GM23248 (cell line): ENCODE measurements around the gene PARP9. TPM values are rescaled to one million over a fixed set of nuclear protein-coding genes. Genes with fewer than 3 reads are reported as not detected.
A peak's percentile ranks its signal among the peaks of the same experiment; 100 is the strongest.

Experiments
- DNase-seq: peaks from one replicate; pipeline ENCODE4 v3.0.0-alpha.2; 2015
- H2AFZ ChIP-seq: fragments of 200-600 bp; sonication (generic); 2 replicates; pipeline ENCODE4 v1.6.1; 2016; ENCODE audit warnings: antibody characterized with exemption
- H3F3A ChIP-seq: fragments of 200-600 bp; sonication (generic); 2 replicates; pipeline ENCODE4 v1.6.1; 2016; ENCODE audit warnings: mild to moderate bottlenecking, antibody characterized with exemption, mixed run types; ENCODE audit not compliant: insufficient read depth
- H3K27ac ChIP-seq: fragments of 200-600 bp; sonication (generic); 2 replicates; pipeline ENCODE4 v1.5.1; 2016; ENCODE audit warnings: mild to moderate bottlenecking
- H3K27me3 ChIP-seq: fragments of 200-600 bp; sonication (generic); replicated peaks from 2 replicates; pipeline ENCODE4 v1.6.1; 2016; ENCODE audit warnings: mild to moderate bottlenecking; ENCODE audit not compliant: insufficient read depth
- H3K36me3 ChIP-seq: fragments of 200-600 bp; sonication (generic); 2 replicates; pipeline ENCODE4 v1.6.1; 2016; ENCODE audit warnings: low read depth, mild to moderate bottlenecking
- H3K4me1 ChIP-seq: fragments of 200-600 bp; sonication (generic); 2 replicates; pipeline ENCODE4 v1.6.1; 2016; ENCODE audit warnings: mild to moderate bottlenecking; ENCODE audit not compliant: insufficient read depth
- H3K4me2 ChIP-seq: fragments of 200-600 bp; sonication (generic); one replicate; pipeline ENCODE4 v1.6.1; 2016; ENCODE audit warnings: mild to moderate bottlenecking; ENCODE audit not compliant: unreplicated experiment
- H3K4me3 ChIP-seq: fragments of 200-600 bp; sonication (generic); 2 replicates; pipeline ENCODE4 v1.5.1; 2016; ENCODE audit warnings: mild to moderate bottlenecking
- H3K79me2 ChIP-seq: fragments of 200-600 bp; sonication (generic); 2 replicates; pipeline ENCODE4 v1.6.1; 2016; ENCODE audit warnings: mild to moderate bottlenecking; ENCODE audit not compliant: insufficient read depth
- H3K9ac ChIP-seq: fragments of 200-600 bp; sonication (generic); 2 replicates; pipeline ENCODE4 v1.6.1; 2016; ENCODE audit warnings: mild to moderate bottlenecking
- H3K9me2 ChIP-seq: fragments of 200-600 bp; sonication (generic); 2 replicates; pipeline ENCODE4 v1.6.1; 2016; ENCODE audit warnings: mixed run types, mild to moderate bottlenecking, moderate library complexity; ENCODE audit not compliant: insufficient read depth
- H3K9me3 ChIP-seq: fragments of 200-600 bp; sonication (generic); one replicate; pipeline ENCODE4 v1.6.1; 2017; ENCODE audit warnings: low read depth
- H4K20me1 ChIP-seq: fragments of 200-600 bp; sonication (generic); 2 replicates; pipeline ENCODE4 v1.6.0; 2016; ENCODE audit not compliant: insufficient read depth
- EZH2 ChIP-seq: fragments of 200-600 bp; sonication (generic); IDR thresholded peaks from 2 replicates; pipeline ENCODE4 v1.6.1; 2018; ENCODE audit warnings: antibody characterized with exemption, mild to moderate bottlenecking; ENCODE audit not compliant: insufficient read depth, poor library complexity, severe bottlenecking
- EZH2phosphoT487 ChIP-seq: fragments of 200-600 bp; sonication (generic); IDR thresholded peaks from 2 replicates; pipeline ENCODE4 v1.6.1; 2018; ENCODE audit warnings: antibody characterized with exemption, moderate library complexity, mild to moderate bottlenecking, low read depth; ENCODE audit not compliant: insufficient read depth
- WGBS, 2 experiments: methylation state at CpG; one replicate each; pipeline ENCODE4 v1.1.6; 2015 to 2017; ENCODE audit warnings: low lambda C conversion rate in 2 of 2, low coverage in 1 of 2; ENCODE audit errors: missing lambda C conversion rate in 2 of 2; 5-methylcytosine and 5-hydroxymethylcytosine counted together
- in situ Hi-C: fragments of 300-500 bp; cut with MboI; formaldehyde crosslinking; loops from 2 replicates; pipeline ENCODE4 v1.15.0; 2020
- polyA plus RNA-seq: library from polyadenylated mRNA; unstranded; fragments of >200 nt; fragmentation: Nextera tagmentation; extraction: Ambion mirVana; gene quantifications from 2 replicates; pipeline ENCODE4 v1.2.1, GENCODE V29; 2016
- total RNA-seq: library from RNA; depleted of rRNA; stranded (reverse); fragments of >200 nt; shearing (Covaris generic); gene quantifications from 2 replicates; pipeline ENCODE4 v1.2.3, GENCODE V29; 2014

PARP9 gene
- total and polyA plus RNA-seq, 2 experiments from 2014 or later = 13.7 to 16.4 TPM

GRCh38 chr3:122538956-122539490, 25.1 kb downstream of the PARP9 start:
- H3K4me1 ChIP-seq = peaks cover 5% of the 10 kb centered on the region
- H3K79me2 ChIP-seq = no peaks in the 10 kb centered on the region
- H3K9ac ChIP-seq = no peak overlapping the region
- H3K4me2 ChIP-seq = no peak overlapping the region
- no peaks in the 10 kb centered on the region for H4K20me1 ChIP-seq
- no peaks in the 10 kb centered on the region for H3K9me2 ChIP-seq
- no peak for DNase-seq
- no peak overlapping the region for H2AFZ ChIP-seq
- H3K27me3 ChIP-seq = no peaks in the 10 kb centered on the region
- H3K9me3 ChIP-seq = no peaks in the 10 kb centered on the region
- TF ChIP-seq EZH2phosphoT487 (no peak), EZH2 (no peak)
- 87 to 90% methylated on average over 7 of the region's 7 CpGs for WGBS, 2 experiments
- in situ Hi-C loops = no loop called here
- no peak overlapping the region for H3K27ac ChIP-seq
- peaks cover 10% of the 10 kb centered on the region for H3F3A ChIP-seq
- H3K36me3 ChIP-seq = peaks cover 5% of the 10 kb centered on the region; the same call in 1 of the 2 replicates
- H3K4me3 ChIP-seq = no peak overlapping the region

- Histone ChIP-seq H3K79me2 (no peaks in the 10 kb centered on the region), H3K4me1 (peaks cover 14% of the 10 kb centered on the region), H3K4me2 (no peak overlapping the region), H3K27ac (no peak overlapping the region), H2AFZ (no peak overlapping the region), H3K4me3 (no peak overlapping the region), H3K27me3 (no peaks in the 10 kb centered on the region), H3K9me3 (no peaks in the 10 kb centered on the region), H3F3A (peaks cover 27% of the 10 kb centered on the region), H3K9me2 (no peaks in the 10 kb centered on the region), H3K9ac (no peak overlapping the region), H4K20me1 (no peaks in the 10 kb centered on the region), H3K36me3 (peaks cover 7% of the 10 kb centered on the region; the same call in 1 of the 2 replicates)
- 75% methylated on average over 3 of the region's 3 CpGs for WGBS, 2 experiments
- TF ChIP-seq EZH2phosphoT487 = no peak
- TF ChIP-seq EZH2 = no peak
- DNase-seq = no peak
- in situ Hi-C loops = no loop called here
Observed at GRCh38 chr3:122536632-122537001, 27.5 kb downstream of the PARP9 start.

- 86 to 88% methylated on average over 6 of the region's 6 CpGs for WGBS, 2 experiments
Observed at GRCh38 chr3:122535964-122536631, 28.0 kb downstream of the PARP9 start.

GRCh38 chr3:122533931-122534334, 30.2 kb downstream of the PARP9 start:
- Histone ChIP-seq H2AFZ (no peak overlapping the region), H3K79me2 (no peaks in the 10 kb centered on the region), H3K9ac (no peak overlapping the region), H3F3A (peaks cover 27% of the 10 kb centered on the region), H4K20me1 (no peaks in the 10 kb centered on the region), H3K9me2 (no peaks in the 10 kb centered on the region), H3K9me3 (no peaks in the 10 kb centered on the region), H3K27ac (peak overlapping the region; percentile 25; the same call in 1 of the 2 replicates), H3K4me2 (peak overlapping the region; percentile 15), H3K4me1 (peaks cover 14% of the 10 kb centered on the region), H3K4me3 (no peak overlapping the region), H3K27me3 (no peaks in the 10 kb centered on the region), H3K36me3 (peaks cover 11% of the 10 kb centered on the region; the same call in 1 of the 2 replicates)
- in situ Hi-C loops = no loop called here
- WGBS, 2 experiments = 7 to 11% methylated on average over 1 of the region's 1 CpG
- no peak for TF ChIP-seq EZH2phosphoT487
- DNase-seq = peak; percentile 93

More at GRCh38 chr3:122535964-122536631, 28.0 kb downstream of the PARP9 start:
- H4K20me1 ChIP-seq = no peaks in the 10 kb centered on the region
- no peak overlapping the region for H3K4me3 ChIP-seq
- H3K27ac ChIP-seq = no peak overlapping the region
- no peak overlapping the region for H2AFZ ChIP-seq
- H3K9me2 ChIP-seq = no peaks in the 10 kb centered on the region
- H3K4me1 ChIP-seq = peaks cover 14% of the 10 kb centered on the region
- H3K9ac ChIP-seq = no peak overlapping the region
- peaks cover 27% of the 10 kb centered on the region for H3F3A ChIP-seq
- H3K9me3 ChIP-seq = no peaks in the 10 kb centered on the region
- peaks cover 10% of the 10 kb centered on the region; the same call in 1 of the 2 replicates for H3K36me3 ChIP-seq
- DNase-seq = no peak
- in situ Hi-C loops = no loop called here
- no peaks in the 10 kb centered on the region for H3K79me2 ChIP-seq
- no peaks in the 10 kb centered on the region for H3K27me3 ChIP-seq
- no peak overlapping the region for H3K4me2 ChIP-seq
- TF ChIP-seq EZH2phosphoT487 (no peak), EZH2 (no peak)
